ENCODE measurements around the gene TAS2R42. TPM values are rescaled to one million over a fixed set of nuclear protein-coding genes. Genes with fewer than 3 reads are reported as not detected.

TAS2R42 gene
- total RNA-seq, 4 donors from 2014 or later, result not detected

DNA sequence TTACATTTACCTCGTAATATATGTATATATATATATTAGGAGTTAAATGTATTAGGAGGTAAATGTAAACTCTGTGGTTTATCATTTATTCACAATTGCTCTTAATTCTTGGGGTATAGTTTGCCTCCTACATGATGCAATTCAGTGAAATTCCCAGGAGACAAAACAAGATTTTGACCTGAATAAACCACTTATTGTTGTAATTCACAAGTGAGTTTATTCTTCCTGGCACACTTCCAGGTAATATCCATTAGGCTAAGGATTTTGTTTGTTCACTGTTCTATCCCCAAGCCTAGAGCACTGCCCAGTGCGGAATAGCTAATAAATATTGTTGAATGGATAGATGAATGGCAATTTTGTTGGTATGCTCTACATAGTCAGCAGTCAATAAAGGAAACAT, 12.7 kb downstream of the TAS2R42 start:
- Histone ChIP-seq H3K36me3 (no peaks in the 10 kb centered on the region), H3K4me1 (peaks cover 31% of the 10 kb centered on the region), H3K27ac (no peak overlapping the region), H3K27me3 (no peaks in the 10 kb centered on the region), H3K4me3 (no peak overlapping the region), H3K9me3 (no peaks in the 10 kb centered on the region)
- no peak for DNase-seq (ENCODE audit: low spot score in 2 of 2)
- WGBS, result 89% methylated on average over 2 of the region's 2 CpGs
- TF ChIP-seq POLR2A (IDR thresholded peaks at IDR 0.05) (no peak), CTCF (IDR thresholded peaks at IDR 0.05) (no peak), POLR2AphosphoS5 (IDR thresholded peaks at IDR 0.05) (no peak), EP300 (IDR thresholded peaks at IDR 0.05) (no peak)

DNA sequence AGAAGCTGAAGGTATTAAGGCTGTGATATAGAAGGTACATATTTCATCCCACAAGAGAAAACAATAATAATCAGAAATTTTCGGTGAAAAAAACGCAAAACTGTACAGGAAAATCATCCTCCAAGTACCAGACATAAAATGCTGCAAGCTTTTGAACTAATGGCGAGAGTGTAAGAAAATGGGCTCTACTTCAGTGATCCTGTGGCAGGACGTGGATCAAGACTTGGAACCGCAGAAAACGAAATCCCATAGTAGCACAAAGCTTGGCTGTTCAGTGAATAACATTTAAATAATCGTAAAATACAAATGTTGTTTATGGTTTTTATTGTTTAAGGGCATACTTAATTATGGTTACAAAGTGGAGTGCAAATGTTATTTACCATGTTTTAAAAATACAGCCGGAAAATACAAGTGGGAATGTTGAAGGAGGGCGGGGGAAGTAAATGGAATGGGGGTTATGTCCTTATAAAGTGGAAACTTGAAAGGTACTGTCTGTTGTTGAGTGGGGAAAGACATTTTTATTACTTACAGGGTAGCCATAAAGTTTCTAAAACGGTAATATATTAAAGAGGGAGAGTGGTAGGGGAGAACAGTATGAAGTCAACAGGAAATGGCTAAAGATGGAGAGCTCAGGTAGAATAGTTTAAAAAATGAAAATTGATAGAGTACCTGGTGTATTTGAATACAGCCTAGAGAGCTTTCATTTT, 14.6 kb downstream of the TAS2R42 start:
- TF ChIP-seq POLR2A (IDR thresholded peaks at IDR 0.05) (no peak), POLR2AphosphoS5 (IDR thresholded peaks at IDR 0.05) (no peak), EP300 (IDR thresholded peaks at IDR 0.05) (no peak), CTCF (IDR thresholded peaks at IDR 0.05) (no peak)
- no peaks in the 10 kb centered on the region for H3K36me3 ChIP-seq
- H3K27ac ChIP-seq, result peak overlapping the region; percentile 98
- DNase-seq (ENCODE audit: low spot score in 2 of 2), result no peak
- H3K27me3 ChIP-seq, result no peaks in the 10 kb centered on the region
- peak overlapping the region; percentile 95 for H3K4me3 ChIP-seq
- no peaks in the 10 kb centered on the region for H3K9me3 ChIP-seq
- H3K4me1 ChIP-seq, result peaks cover 35% of the 10 kb centered on the region
- WGBS, result 4% methylated on average over 10 of the region's 10 CpGs

DNA sequence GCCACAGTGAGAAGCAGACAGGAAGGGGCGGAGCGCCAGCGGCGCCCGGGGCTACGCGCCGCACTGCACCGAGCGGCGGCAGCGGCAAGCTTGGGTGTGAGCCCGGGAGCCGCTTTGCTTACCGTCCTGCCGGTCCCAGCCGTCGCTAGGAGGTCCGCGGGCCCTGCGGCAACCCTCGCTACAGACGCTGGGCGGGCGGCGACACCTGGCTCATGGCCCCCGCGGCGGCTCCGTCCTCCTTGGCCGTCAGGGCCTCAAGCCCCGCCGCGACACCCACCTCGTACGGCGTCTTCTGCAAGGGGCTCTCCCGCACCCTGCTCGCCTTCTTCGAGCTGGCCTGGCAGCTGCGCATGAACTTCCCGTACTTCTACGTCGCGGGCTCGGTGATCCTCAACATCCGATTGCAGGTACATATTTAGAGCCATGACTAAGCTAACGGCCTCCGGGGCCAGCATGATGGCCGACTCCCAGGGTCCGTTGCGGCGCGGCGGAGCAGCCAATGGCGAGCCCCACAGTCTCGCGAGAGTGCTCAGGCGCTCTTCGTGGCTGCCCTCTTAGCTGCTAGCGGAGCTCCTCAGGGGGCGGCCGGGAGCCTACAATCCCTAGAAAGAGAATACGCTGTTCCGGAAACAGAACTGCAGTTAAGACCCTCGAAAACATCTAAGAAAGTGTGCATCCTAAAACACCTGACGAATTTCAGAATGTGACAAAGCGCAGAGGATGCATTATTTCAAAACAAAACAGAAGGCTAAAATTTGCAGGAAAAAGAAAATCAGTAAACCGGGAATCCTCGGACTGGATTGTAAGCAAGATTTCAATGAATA, 15.4 kb downstream of the TAS2R42 start, which contains the start of gene SMIM10L1:
TSS of gene SMIM10L1 (plus strand) at position 50 of the 824 bp plus-strand sequence. CDS start at position 213, 163 bp downstream.
- peak; percentile 92 to 94 for DNase-seq (ENCODE audit: low spot score in 2 of 2)
- Histone ChIP-seq H3K27ac (peak within 1 kb of the TSS; percentile 98), H3K4me3 (peak within 1 kb of the TSS; percentile 95), H3K9me3 (no peaks in the 10 kb centered on the region), H3K4me1 (peaks cover 35% of the 10 kb centered on the region), H3K36me3 (no peaks in the 10 kb centered on the region), H3K27me3 (no peaks in the 10 kb centered on the region)
- 0% methylated on average over 23 of the region's 70 CpGs for WGBS
- no peak for TF ChIP-seq EP300 (IDR thresholded peaks at IDR 0.05)
- TF ChIP-seq POLR2AphosphoS5 (IDR thresholded peaks at IDR 0.05), result peak in 2 of 3 donors; percentile 43 to 85
- TF ChIP-seq POLR2A (IDR thresholded peaks at IDR 0.05), result peak in 1 of 2 donors; percentile 43

- Histone ChIP-seq H3K27ac (peak overlapping the region; percentile 98), H3K36me3 (peaks cover 4% of the 10 kb centered on the region), H3K4me1 (peaks cover 35% of the 10 kb centered on the region), H3K9me3 (no peaks in the 10 kb centered on the region), H3K27me3 (no peaks in the 10 kb centered on the region), H3K4me3 (peak overlapping the region; percentile 95)
- WGBS, result 4% methylated on average over 4 of the region's 4 CpGs
- TF ChIP-seq POLR2AphosphoS5 (IDR thresholded peaks at IDR 0.05) (no peak), POLR2A (IDR thresholded peaks at IDR 0.05) (no peak), CTCF (IDR thresholded peaks at IDR 0.05) (no peak), EP300 (IDR thresholded peaks at IDR 0.05) (no peak)
- no peak for DNase-seq (ENCODE audit: low spot score in 2 of 2)
Observed at GRCh38 chr12:11170810-11171144, 16.0 kb downstream of the TAS2R42 start.

GRCh38 chr12:11166300-11166699, 20.4 kb downstream of the TAS2R42 start:
- TF ChIP-seq EP300 (IDR thresholded peaks at IDR 0.05), result no peak
- TF ChIP-seq CTCF (IDR thresholded peaks at IDR 0.05), result no peak
- no peak for TF ChIP-seq POLR2A (IDR thresholded peaks at IDR 0.05)
- TF ChIP-seq POLR2AphosphoS5 (IDR thresholded peaks at IDR 0.05), result no peak
- Histone ChIP-seq H3K36me3 (peaks cover 5% of the 10 kb centered on the region), H3K9me3 (no peaks in the 10 kb centered on the region), H3K4me1 (peaks cover 22% of the 10 kb centered on the region), H3K27ac (no peak overlapping the region), H3K4me3 (no peak overlapping the region), H3K27me3 (no peaks in the 10 kb centered on the region)
- no peak for DNase-seq (ENCODE audit: low spot score in 2 of 2)

All from suprapubic skin (tissue), 4 donors.